GM19043 (cell line): ENCODE data around the gene PRX.
"Not testable (repeated sequence)": the region's sequence is repeated elsewhere in the genome, so short reads cannot be mapped to it uniquely, and the experiment has no call there.

Experiments used
- ATAC-seq: cut with Tn5 transposase; IDR thresholded peaks from one replicate; pipeline ENCODE4 v1.9.1; 2021; ENCODE audit warnings: low read depth; ENCODE audit not compliant: unreplicated experiment

The PRX gene

DNA sequence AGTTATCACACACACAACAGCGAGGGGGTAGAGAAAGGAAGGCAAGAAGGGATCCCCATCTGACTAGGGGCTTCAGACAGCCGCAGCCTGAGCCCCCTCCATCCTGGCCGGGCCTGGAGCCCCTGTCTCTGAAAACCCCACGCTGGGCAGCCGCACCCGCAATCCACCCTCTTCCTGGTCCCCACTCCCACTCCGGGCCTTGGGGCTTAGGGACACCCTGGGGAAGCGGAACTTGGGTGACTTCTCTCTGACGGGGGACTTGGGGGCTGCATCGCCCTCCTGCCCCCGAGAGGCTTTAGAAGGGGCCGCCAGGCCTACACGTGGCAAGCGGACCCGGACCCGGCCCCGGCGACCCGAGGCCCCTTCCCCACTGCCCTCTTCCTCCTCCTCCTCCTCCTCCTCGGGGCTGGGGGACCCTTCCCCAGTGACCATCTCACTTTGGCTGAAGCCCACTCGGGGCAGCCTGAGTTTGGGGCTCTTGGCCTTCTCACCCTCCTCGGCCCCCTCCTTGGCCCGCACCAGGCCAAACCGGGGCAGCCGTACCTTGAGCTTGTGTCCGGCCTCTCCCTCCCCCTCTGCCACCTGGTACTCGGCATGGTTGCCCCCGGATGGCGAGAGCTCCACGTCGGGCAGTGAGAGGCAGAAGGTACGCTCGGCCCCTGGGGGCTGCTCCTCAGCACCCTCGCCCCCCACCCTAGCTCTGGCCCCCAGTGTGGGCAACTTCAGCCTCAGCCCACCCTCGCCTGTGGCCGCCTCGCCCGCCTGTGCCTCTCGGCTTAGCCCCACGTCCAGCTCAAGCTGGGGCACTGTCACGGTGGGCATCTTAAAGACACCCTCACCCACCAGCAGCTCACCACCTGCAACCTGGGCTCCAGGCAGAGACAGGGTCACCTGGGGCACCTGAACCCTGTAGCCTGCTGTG is 19.0 kb downstream of the PRX start:
- ATAC-seq: no peak

DNA sequence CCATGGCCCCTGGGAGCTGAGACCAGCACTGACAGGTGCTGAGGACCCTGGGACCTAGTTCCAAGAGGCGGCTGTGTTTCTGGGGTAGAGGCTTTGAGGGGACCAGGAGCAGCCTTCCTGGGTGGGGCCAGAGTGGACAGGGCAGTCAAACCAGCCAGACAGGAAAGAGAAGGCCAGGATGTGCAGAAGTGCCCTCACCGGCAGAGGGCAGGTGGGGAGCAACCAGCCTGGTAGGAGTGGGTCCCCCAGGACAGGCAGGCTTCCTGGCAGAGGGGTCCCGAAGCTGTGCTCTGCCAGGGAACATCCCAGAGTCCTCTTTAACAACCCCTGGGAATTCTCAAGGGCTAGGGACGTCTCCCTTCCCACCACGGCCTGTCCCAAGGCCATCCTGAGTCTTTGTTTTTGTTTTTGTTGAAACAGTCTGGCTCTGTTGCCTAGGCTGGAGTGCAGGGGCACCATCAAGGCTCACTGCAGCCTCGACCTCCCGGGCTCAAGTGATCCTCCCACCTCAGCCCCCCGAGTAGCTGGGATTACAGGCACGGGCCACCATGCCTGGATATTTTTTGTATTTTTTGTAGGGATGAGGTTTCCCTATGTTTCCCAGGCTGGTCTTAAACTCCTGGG is 20.2 kb downstream of the PRX start:
- no peak for ATAC-seq

- no peak for ATAC-seq
These were observed 21.1 kb downstream of the PRX start for GRCh38 chr19:40392123-40392522.

DNA sequence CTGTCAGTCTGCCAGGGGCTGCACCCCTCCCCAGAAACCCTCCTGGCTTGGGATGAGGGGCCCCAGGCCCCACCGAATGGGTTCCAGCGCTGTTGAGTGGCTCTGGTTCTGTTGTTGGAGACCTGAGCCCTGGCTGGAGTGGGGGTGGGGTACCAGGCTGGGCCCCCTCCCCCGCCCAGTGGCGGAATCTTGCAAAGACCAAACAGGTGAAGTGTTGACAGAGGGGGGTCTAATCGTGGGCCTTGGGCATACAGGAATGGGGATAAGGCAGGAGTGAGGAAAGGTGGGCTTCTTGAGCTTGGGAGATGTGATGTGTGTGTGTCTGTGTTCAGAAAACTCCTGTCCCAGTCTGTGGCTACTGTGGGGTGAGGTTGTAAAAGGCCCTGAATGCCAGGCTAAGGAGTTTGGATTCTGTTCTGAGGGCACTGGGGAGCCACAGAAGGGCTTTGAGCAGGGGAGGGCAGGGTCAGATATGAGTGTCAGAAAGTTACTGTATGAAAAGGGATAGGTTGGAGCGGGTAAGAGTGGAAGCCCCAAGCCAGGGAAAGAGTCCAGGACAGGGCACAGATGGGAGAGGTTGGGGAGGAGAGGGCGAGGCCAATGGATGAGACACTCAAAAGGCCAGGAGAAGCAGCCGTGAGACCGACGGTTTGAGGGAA is 23.0 kb downstream of the PRX start, which contains the start of gene HIPK4:
TSS of gene HIPK4 (minus strand) at position 98 of the 659 bp plus-strand sequence. CDS start 279 bp downstream, outside the sequence.
- ATAC-seq: no peak

DNA sequence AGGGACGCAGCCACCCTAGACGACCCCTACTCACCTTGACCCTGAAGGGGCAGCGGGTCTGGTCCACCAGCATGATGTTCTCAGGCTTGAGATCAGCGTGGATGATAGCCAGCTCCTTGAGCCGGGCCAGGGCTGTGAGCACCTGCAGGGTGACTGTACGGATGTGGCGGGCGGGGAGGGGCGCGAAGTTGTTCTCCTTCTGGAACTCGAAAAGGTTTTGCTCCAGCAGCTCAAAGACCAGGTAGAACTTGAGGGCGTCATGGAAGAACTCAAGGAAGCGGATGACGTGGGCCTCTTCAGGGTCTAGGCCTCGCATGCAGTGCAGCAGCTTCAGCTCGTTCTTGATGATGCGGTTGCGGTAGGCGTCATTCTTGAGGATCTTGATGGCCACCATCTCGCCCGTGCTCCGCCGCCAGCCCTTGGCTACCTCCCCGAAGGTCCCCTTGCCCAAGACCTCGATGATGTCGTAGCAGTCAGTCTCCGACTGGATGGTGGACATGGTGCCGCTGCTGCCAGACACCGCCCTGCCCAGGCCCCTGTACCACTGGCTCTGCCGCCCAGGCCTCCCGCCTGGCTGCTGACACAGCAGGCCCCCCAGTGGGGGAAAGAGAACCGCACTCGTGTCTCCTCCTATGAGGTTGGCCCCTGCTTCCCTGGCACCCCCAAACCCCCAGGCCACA is 23.6 kb downstream of the PRX start:
- no peak for ATAC-seq

GRCh38 chr19:40388481-40388880 is 24.7 kb downstream of the PRX start:
- ATAC-seq: no peak

DNA sequence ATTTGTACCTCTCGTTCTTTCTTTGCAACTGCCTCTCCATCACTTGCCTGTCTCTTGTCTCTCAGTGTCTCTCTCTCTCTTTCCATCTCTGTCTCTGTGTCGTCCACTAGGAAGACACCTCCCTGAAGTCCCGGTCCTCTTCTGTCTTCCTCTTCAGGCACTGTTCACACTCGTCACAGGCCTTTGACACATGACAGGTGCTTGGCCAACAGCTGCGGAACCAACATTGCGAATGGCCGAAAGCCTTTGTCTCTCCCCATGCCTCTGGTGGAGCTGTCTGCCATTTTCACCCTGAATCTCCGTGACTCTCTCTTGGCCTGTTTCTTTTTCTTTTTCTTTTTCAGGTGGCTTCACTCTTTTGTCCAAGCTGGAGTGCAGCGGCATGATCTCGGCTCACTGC is 26.0 kb downstream of the PRX start:
- ATAC-seq: no peak

- ATAC-seq: no peak
These were observed 29.4 kb downstream of the PRX start for GRCh38 chr19:40383668-40384248.

GRCh38 chr19:40381321-40381720 is 31.9 kb downstream of the PRX start:
- no peak for ATAC-seq

- ATAC-seq: no peak
These were observed 32.8 kb downstream of the PRX start for GRCh38 chr19:40380199-40381037.

- ATAC-seq: no peak
These were observed 33.6 kb downstream of the PRX start for GRCh38 chr19:40379446-40380198.

DNA sequence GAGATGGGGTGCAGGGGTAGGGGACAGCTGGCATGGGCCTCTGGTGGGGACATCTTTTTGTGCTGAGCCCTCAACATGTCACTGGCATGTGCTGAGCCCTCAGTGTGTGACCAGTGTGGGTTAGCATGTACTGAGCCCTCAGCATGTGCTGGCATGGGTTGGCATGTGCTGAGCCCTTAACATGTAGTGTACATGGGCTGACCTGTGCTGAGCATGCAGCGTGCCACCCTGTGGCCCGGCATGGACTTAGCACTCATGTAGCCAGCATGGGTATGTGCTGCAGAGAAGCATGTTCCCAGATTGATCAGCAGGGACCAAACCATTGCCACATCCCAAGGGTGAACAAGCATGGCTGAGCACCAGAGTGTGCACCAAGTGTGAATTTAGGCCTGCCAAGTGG is 34.7 kb downstream of the PRX start:
- ATAC-seq: no peak

DNA sequence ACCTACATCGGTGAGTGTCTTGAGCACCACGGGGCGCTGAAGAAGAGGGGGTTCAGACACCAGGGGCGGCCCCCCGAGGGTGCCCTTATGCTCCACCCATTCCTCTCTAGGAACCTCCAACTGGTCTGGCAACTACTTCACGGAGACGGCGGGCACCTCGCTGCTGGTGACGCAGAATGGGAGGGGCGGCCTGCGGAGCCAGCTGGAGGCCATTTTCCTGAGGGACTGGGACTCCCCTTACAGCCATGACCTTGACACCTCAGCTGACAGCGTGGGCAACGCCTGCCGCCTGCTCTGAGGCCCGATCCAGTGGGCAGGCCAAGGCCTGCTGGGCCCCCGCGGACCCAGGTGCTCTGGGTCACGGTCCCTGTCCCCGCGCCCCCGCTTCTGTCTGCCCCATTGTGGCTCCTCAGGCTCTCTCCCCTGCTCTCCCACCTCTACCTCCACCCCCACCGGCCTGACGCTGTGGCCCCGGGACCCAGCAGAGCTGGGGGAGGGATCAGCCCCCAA is 35.2 kb downstream of the PRX start:
- ATAC-seq: no peak

GRCh38 chr19:40376286-40376862 is 36.8 kb downstream of the PRX start:
- ATAC-seq: no peak

DNA sequence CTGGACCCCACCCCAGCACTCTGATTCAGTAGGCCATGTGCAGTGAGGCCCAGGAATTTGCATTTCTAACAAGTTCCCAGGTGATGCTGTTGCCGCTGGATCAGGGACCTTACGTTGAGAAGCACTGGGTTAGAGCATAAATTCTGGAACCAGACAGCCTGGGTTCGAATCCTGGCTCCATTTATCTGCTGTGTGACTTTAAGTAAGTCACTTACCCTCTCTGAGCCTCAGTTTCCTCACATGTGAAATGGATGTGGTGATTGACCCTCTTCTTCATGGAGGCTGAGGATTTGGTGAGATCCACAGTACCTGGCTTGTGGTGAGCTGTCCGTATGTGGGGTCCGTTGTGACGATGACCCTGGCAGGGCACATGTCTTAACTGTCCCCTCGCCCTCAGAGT is 39.1 kb downstream of the PRX start:
- no peak for ATAC-seq

GRCh38 chr19:40371802-40372122 is 41.4 kb downstream of the PRX start:
- no peak for ATAC-seq

GRCh38 chr19:40370997-40371801 is 42.0 kb downstream of the PRX start:
- no peak for ATAC-seq

DNA sequence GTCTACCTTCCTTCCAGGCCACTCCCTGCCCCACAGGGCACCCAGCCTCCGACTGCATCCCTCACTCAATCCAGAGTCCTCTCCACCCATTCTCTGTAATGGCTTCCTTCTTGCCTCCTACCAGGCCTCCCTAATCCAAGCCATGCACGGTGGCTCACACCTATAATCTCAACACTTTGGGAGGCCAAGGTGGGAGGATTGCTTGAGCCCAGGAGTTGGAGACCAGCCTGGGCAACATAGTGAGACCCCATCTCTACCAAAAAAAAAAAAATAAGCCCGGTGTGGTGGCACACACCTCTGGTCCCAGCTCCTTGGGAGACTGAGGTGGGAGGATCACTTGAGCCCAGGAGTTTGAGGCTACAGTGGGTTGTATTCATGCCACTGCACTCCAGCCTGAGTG is 42.9 kb downstream of the PRX start:
- ATAC-seq: not testable (repeated sequence)
